Activated gamma-delta T cell treated with anti-CD3 and anti-CD28 coated beads, Interleukin-2, amount 50 U/mL, for 16 hours (primary cell): ENCODE measurements around the gene KCNT2.

Experiments used
- DNase-seq: peaks from one replicate; pipeline ENCODE4 v3.0.0-alpha.2; 2020; ENCODE audit warnings: low read depth

KCNT2 gene

DNA sequence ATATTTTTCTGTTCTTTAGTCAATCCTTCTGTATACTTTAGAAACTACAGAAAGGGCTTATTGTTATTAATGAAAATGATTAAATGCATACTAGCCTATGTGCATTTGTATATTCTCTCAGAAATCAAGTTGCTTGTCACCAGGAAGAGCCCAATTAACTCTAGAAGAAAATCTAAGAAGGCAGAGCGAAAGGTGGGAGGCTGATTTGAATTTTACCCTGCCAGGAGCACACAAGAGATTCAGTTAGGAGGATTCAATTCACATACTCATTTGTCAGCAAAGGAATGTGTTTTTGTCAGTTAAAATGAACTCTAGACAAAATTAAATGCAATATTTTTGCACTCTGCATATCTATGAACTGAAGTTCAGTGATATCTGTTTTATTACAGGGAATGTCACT lies 411.8 kb downstream of the KCNT2 start:
- no peak for DNase-seq

DNA sequence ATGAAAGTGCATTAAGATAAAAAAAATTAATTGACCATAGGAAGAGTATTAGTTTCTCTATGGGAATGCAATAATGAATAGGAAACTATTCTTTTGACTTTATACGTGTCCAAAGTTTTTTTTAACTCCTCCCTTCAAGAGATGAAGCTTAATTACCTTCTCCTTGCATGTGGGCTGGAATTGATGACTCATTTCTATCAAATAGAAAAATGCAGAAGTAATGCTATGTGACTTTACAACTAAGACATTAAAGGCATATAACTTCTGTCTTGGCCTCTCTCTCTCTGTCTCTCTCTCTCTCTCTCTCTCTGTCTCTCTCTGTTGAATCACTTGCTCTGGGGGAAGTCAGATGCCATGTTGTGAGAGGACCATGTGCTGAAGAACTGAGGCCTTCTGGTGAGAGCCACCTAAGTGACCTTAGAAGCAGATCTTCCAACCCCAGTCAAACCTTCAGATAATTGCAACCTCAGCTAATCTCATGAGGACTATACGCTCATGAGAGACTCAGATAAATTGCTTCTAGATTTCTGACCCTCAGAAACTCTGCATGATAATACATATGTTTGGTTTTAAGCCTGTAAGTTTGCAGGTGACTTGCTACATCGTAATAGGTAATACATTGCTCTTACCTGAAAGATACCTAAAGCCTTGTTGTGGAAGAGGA lies 414.2 kb downstream of the KCNT2 start:
- no peak for DNase-seq

- no peak for DNase-seq
Observed at GRCh38 chr1:196183941-196184340, 424.3 kb downstream of the KCNT2 start.

GRCh38 chr1:196181594-196181878 lies 426.7 kb downstream of the KCNT2 start:
- no peak for DNase-seq

GRCh38 chr1:196180847-196181593 lies 427.2 kb downstream of the KCNT2 start:
- no peak for DNase-seq

- DNase-seq = no peak
Observed at GRCh38 chr1:196178083-196178635, 430.1 kb downstream of the KCNT2 start.
